Calu3 (cell line): ENCODE results near the gene MYOM1. TPM values are rescaled to one million over a fixed set of nuclear protein-coding genes. Genes with fewer than 3 reads are reported as not detected.

ENCODE experiments used
- BruUV-seq: library from RNA; stranded (reverse); fragments of 400-500 nt; replicated peaks from 2 replicates; lab custom pipeline; 2021; lab: Mats Ljungman, UMichigan
- CTCF ChIA-PET: fragments of 300-600 bp; sonication (Branson Sonifier 250); formaldehyde crosslinking; loops from one replicate; lab custom pipeline; 2022; ENCODE audit warnings: antibody characterized with exemption; lab: Charles Lee
- DNase-seq: peaks from one replicate; pipeline ENCODE4 v3.0.0; 2022
- H3K27ac Mint-ChIP-seq: one replicate; pipeline ENCODE4 v1.8.0; 2022; ENCODE audit warnings: mixed read lengths; ENCODE audit not compliant: unreplicated experiment
- H3K27me3 Mint-ChIP-seq: one replicate; pipeline ENCODE4 v1.8.0; 2022; ENCODE audit warnings: mixed read lengths; ENCODE audit not compliant: unreplicated experiment
- H3K36me3 Mint-ChIP-seq: one replicate; pipeline ENCODE4 v1.8.0; 2022; ENCODE audit warnings: mild to moderate bottlenecking, moderate library complexity, mixed read lengths; ENCODE audit not compliant: insufficient read depth, unreplicated experiment
- H3K4me1 Mint-ChIP-seq: one replicate; pipeline ENCODE4 v1.8.0; 2022; ENCODE audit warnings: mild to moderate bottlenecking, low read depth, mixed read lengths; ENCODE audit not compliant: unreplicated experiment
- H3K4me3 Mint-ChIP-seq: one replicate; pipeline ENCODE4 v1.8.0; 2022; ENCODE audit warnings: mild to moderate bottlenecking, low read depth, moderate library complexity, mixed read lengths; ENCODE audit not compliant: unreplicated experiment
- H3K9me3 Mint-ChIP-seq: one replicate; pipeline ENCODE4 v1.8.0; 2022; ENCODE audit warnings: low read depth, mixed read lengths; ENCODE audit not compliant: unreplicated experiment
- intact Hi-C: fragments of 100-400 bp; cut with micrococcal nuclease; formaldehyde crosslinking; loops from one replicate; pipeline ENCODE4 v1.10.0; 2022; ENCODE audit not compliant: unreplicated experiment
- total RNA-seq: library from RNA; stranded (reverse); gene quantifications from 2 replicates; pipeline ENCODE4 v1.2.3, GENCODE V29; 2022
- TF ChIP-seq, protein P1 (sequence below): fragments of 200-600 bp; IDR thresholded peaks from one replicate; pipeline ENCODE4 v1.8.0; 2022; ENCODE audit warnings: antibody characterized with exemption; ENCODE audit not compliant: unreplicated experiment

The MYOM1 gene
- total RNA-seq, 1 experiment from 2014 or later = 16.5 TPM

DNA sequence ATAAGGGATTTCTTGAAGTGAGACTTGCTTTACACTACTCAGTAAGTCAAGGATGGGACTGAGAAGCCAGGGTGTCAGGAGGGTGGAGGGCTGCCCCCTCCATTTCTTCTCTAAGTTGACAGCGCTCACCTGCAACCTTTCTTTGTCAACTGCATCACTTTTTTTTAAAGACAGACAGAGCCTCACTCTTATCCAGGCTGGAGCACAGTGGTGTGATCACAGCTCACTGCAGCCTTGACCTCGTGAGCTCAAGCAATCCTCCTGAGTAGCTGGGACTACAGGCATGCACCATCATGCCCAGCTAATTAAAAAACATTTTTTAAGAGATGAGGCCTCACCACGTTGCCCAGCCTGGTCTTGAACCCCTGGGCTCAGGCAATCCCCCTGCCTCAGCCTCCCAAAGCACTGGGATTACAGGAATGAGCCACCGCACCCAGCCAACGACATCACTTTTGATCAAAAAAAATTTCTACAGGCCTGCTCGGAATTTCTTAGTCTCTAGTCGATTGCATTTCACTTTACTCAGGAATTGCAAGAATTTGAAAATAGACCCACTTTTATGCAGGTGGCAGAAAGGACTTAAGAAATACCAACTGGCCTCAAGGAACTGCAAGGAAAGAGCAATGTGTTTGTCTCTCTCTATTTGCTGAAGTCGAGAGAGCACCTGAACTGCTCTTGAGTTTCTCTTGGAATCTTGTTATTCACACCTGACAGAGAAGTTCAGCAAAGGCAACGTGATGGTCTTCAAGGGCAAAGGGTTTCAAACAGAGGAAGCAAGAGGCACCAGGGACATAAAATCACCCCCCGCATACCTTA, 101.4 kb downstream of the MYOM1 start:
- Mint-ChIP-seq H3K27ac (no peak overlapping the region), H3K4me1 (peaks cover 19% of the 10 kb centered on the region), H3K36me3 (peaks cover 4% of the 10 kb centered on the region), H3K27me3 (no peaks in the 10 kb centered on the region), H3K9me3 (no peaks in the 10 kb centered on the region), H3K4me3 (no peak overlapping the region)
- intact Hi-C loops = no loop called here
- CTCF ChIA-PET = interaction anchor here (1.0 to 1.3 kb wide), 2 partner anchors 56 to 128 kb away, joined by 3 to 4 read pairs; no protein-coding TSS in a partner anchor
- TF ChIP-seq, protein P1, sequence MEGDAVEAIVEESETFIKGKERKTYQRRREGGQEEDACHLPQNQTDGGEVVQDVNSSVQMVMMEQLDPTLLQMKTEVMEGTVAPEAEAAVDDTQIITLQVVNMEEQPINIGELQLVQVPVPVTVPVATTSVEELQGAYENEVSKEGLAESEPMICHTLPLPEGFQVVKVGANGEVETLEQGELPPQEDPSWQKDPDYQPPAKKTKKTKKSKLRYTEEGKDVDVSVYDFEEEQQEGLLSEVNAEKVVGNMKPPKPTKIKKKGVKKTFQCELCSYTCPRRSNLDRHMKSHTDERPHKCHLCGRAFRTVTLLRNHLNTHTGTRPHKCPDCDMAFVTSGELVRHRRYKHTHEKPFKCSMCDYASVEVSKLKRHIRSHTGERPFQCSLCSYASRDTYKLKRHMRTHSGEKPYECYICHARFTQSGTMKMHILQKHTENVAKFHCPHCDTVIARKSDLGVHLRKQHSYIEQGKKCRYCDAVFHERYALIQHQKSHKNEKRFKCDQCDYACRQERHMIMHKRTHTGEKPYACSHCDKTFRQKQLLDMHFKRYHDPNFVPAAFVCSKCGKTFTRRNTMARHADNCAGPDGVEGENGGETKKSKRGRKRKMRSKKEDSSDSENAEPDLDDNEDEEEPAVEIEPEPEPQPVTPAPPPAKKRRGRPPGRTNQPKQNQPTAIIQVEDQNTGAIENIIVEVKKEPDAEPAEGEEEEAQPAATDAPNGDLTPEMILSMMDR = no peak
- DNase-seq = no peak
- no TSS peak for BruUV-seq

DNA sequence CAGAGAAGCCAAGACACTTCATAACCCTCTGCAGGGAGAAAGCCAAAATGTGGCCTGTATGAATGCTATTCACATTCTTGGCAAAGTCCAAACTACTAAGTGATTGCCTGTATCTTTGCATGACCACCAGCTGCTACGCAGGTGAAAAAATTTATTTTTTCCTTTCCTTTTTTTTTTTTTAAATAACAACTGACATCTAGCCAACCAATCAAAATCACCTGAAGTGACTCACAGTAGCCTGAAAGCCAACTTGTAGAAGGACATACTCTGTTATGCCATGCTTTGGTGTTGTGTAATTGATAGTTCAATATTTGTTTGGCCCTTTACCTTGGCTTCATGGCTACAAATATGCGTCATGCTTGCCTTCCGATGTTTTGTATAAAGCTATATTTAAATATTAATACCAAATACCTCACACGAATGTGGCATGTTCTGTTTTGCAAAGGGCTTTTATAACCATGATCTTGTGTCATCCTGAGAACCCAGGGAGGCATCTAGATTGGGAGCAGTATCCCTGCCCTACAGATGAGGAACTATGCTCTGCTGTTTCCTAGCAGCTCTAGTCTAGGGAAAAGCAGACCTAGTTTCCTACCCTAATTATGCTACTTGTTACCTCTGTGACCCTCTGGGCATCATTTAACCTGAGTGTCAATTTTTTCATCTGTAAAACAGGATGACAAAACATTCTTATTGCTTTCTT, 102.1 kb downstream of the MYOM1 start:
- no peak overlapping the region for H3K27ac Mint-ChIP-seq
- TF ChIP-seq, protein P1 = no peak
- peaks cover 4% of the 10 kb centered on the region for H3K36me3 Mint-ChIP-seq
- no peaks in the 10 kb centered on the region for H3K9me3 Mint-ChIP-seq
- CTCF ChIA-PET = interaction anchor here (1.3 kb wide), 1 partner anchor 128 kb away, joined by 4 read pairs; no protein-coding TSS in a partner anchor
- no peaks in the 10 kb centered on the region for H3K27me3 Mint-ChIP-seq
- H3K4me1 Mint-ChIP-seq = peaks cover 19% of the 10 kb centered on the region
- no peak for DNase-seq
- H3K4me3 Mint-ChIP-seq = no peak overlapping the region
- intact Hi-C loops = no loop called here
- no TSS peak for BruUV-seq

DNA sequence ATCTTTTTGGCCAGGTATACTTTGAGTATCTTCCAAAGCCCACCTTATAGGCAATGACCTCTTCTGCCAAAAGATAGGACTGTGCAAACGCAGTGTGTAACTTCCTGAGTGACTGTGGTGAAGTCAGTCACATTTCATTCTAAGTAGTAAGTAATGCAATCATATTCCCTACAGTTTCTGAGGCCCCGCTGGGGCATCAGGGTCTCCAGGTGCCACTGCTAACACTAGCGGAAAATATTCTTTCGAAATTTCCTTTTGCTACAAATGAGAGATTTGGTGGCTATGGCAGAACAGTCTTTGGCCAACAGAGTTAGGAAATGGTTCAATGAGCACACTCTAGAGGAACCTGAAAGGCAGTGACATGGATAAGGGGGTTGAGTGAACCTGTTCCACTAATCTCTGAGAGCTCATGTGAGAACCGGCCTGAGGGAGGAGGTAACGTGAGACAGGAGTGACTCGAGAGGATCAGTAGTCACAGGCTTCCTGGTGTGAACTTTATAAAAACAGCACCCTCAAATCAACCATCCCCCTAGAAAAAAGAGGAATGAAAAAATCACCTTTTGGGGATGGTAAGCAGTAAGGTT, 104.2 kb downstream of the MYOM1 start:
- peaks cover 4% of the 10 kb centered on the region for H3K36me3 Mint-ChIP-seq
- no TSS peak for BruUV-seq
- CTCF ChIA-PET = no interaction called here
- TF ChIP-seq, protein P1 = no peak
- no peak overlapping the region for H3K4me3 Mint-ChIP-seq
- no peaks in the 10 kb centered on the region for H3K27me3 Mint-ChIP-seq
- DNase-seq = no peak
- peaks cover 18% of the 10 kb centered on the region for H3K4me1 Mint-ChIP-seq
- intact Hi-C loops = no loop called here
- no peak overlapping the region for H3K27ac Mint-ChIP-seq
- H3K9me3 Mint-ChIP-seq = no peaks in the 10 kb centered on the region

GRCh38 chr18:3114451-3114850, 105.3 kb downstream of the MYOM1 start:
- intact Hi-C loops = no loop called here
- H3K4me3 Mint-ChIP-seq = no peak overlapping the region
- H3K9me3 Mint-ChIP-seq = no peaks in the 10 kb centered on the region
- TF ChIP-seq, protein P1 = no peak
- peaks cover 7% of the 10 kb centered on the region for H3K4me1 Mint-ChIP-seq
- DNase-seq = no peak
- BruUV-seq = no TSS peak
- H3K27ac Mint-ChIP-seq = no peak overlapping the region
- CTCF ChIA-PET = no interaction called here
- H3K36me3 Mint-ChIP-seq = peaks cover 4% of the 10 kb centered on the region
- H3K27me3 Mint-ChIP-seq = no peaks in the 10 kb centered on the region
